ENCODE measurements around the gene MXI1. TPM values are rescaled to one million over a fixed set of nuclear protein-coding genes. Genes with fewer than 3 reads are reported as not detected.

The MXI1 gene
- total and polyA plus RNA-seq, 10 donors: 6.8 to 49.4 (median 19.4) TPM

- intact Hi-C loops (cut with DNase I; ENCODE audit: low total_unique reads): no loop called here
- no peak for TF ChIP-seq POLR2AphosphoS5 (IDR thresholded peaks at IDR 0.05)
- no peak for TF ChIP-seq CTCF (IDR thresholded peaks at IDR 0.05 in 8 of 11, conservative IDR thresholded peaks at IDR 0.05 in 3 of 11)
- TF ChIP-seq POLR2A (IDR thresholded peaks at IDR 0.05): no peak
- no peak overlapping the region for H3K27ac ChIP-seq
- H3K4me3 ChIP-seq: no peak overlapping the region
- no peaks in the 10 kb centered on the region for H3K36me3 ChIP-seq
- no peaks in the 10 kb centered on the region for H3K27me3 ChIP-seq (replicated peaks in 1 of 7)
- peaks cover 0 to 12% (median 3%) of the 10 kb centered on the region in 6 donors for H3K4me1 ChIP-seq
- peaks cover 0 to 15% (median 9%) of the 10 kb centered on the region in 8 donors for H3K9me3 ChIP-seq
- DNase-seq: no peak
- WGBS, 5 donors: 68 to 85% (median 81%) methylated on average over 10 of the region's 10 CpGs
Observed at GRCh38 chr10:110336111-110336721, 128.8 kb downstream of the MXI1 start.

Other genes with a start within 250 kb of the MXI1 start
- gene ADD3, start 199.6 kb upstream of the MXI1 start, total RNA-seq: 100 to 1,000 TPM in 4 of 7 donors, 10 to 100 TPM in 3; 91.2 to 155 (median 101) TPM
- gene ADD3, start 199.6 kb upstream of the MXI1 start, polyA plus RNA-seq: 10 to 100 TPM; 35.0 to 55.9 (median 41.2) TPM
- gene SMNDC1, start 97.3 kb downstream of the MXI1 start, total RNA-seq: 10 to 100 TPM; 16.1 to 34.8 (median 27.3) TPM
- gene SMNDC1, start 97.3 kb downstream of the MXI1 start, polyA plus RNA-seq: 10 to 100 TPM; 10.3 to 11.5 (median 11.2) TPM